OCI-LY7 (cell line): Measurements from ENCODE around the gene SSU72. TPM values are rescaled to one million over a fixed set of nuclear protein-coding genes. Genes with fewer than 3 reads are reported as not detected.
"Not testable (repeated sequence)": the region's sequence is repeated elsewhere in the genome, so short reads cannot be mapped to it uniquely, and the experiment has no call there.

Experiments
- BruUV-seq: library from RNA; stranded (reverse); fragments of 400-500 nt; replicated peaks from 2 replicates; lab custom pipeline; 2021; lab: Mats Ljungman, UMichigan
- CTCF ChIA-PET: fragments of 300-600 bp; sonication (Branson Sonifier 250); formaldehyde crosslinking; loops from one replicate; lab custom pipeline; 2022; ENCODE audit warnings: antibody characterized with exemption; ENCODE audit not compliant: unreplicated experiment; lab: Charles Lee
- POLR2A ChIA-PET: fragments of 300-600 bp; sonication (Branson Sonifier 250); formaldehyde crosslinking; loops from one replicate; lab custom pipeline; 2022; ENCODE audit warnings: antibody characterized with exemption; lab: Charles Lee
- DNase-seq: peaks from one replicate; pipeline ENCODE4 v3.0.0-alpha.2; 2015; ENCODE audit warnings: low spot score
- H2AFZ ChIP-seq: fragments of 200-600 bp; sonication (generic), shearing (Covaris generic); 2 replicates; pipeline ENCODE4 v1.6.1; 2014; ENCODE audit warnings: mild to moderate bottlenecking, antibody characterized with exemption, low read length, moderate library complexity
- H3K27ac ChIP-seq: fragments of 200-600 bp; sonication (generic); 2 replicates; pipeline ENCODE4 v1.5.1; 2014; ENCODE audit warnings: mixed run types, low read depth, mild to moderate bottlenecking, moderate library complexity, low read length, inconsistent platforms; ENCODE audit not compliant: poor library complexity, severe bottlenecking
- H3K36me3 ChIP-seq: fragments of 200-600 bp; sonication (generic); 2 replicates; pipeline ENCODE4 v1.6.1; 2014; ENCODE audit warnings: mild to moderate bottlenecking, antibody characterized with exemption, low read length, moderate library complexity, mixed read lengths; ENCODE audit not compliant: insufficient read depth
- H3K4me1 ChIP-seq: fragments of 200-600 bp; sonication (generic); 2 replicates; pipeline ENCODE4 v1.5.1; 2014; ENCODE audit warnings: mild to moderate bottlenecking, low read length; ENCODE audit not compliant: insufficient read depth, poor library complexity, severe bottlenecking
- H3K4me2 ChIP-seq: fragments of 200-600 bp; sonication (generic); 2 replicates; pipeline ENCODE4 v1.6.1; 2014; ENCODE audit warnings: mild to moderate bottlenecking, low read length
- H3K4me3 ChIP-seq: fragments of 200-600 bp; sonication (generic); 2 replicates; pipeline ENCODE4 v1.5.1; 2014; ENCODE audit warnings: mild to moderate bottlenecking, low read depth, low read length; ENCODE audit not compliant: poor library complexity, severe bottlenecking
- H3K79me2 ChIP-seq: fragments of 200-600 bp; sonication (generic); 2 replicates; pipeline ENCODE4 v1.6.1; 2016; ENCODE audit warnings: low read depth, mild to moderate bottlenecking, low read length, moderate library complexity, mixed read lengths; ENCODE audit not compliant: insufficient read depth
- H3K9me2 ChIP-seq: fragments of 200-600 bp; sonication (generic); 2 replicates; pipeline ENCODE4 v1.6.1; 2016; ENCODE audit warnings: mild to moderate bottlenecking, low read length, mixed read lengths; ENCODE audit not compliant: insufficient read depth
- H3K9me3 ChIP-seq: fragments of 200-600 bp; sonication (generic); 2 replicates; pipeline ENCODE4 v1.6.1; 2014; ENCODE audit warnings: mild to moderate bottlenecking, mixed run types, low read length, mixed read lengths
- H4K20me1 ChIP-seq: fragments of 200-600 bp; sonication (generic); 2 replicates; pipeline ENCODE4 v1.6.1; 2014; ENCODE audit warnings: mild to moderate bottlenecking, antibody characterized with exemption, low read length, moderate library complexity, mixed read lengths; ENCODE audit not compliant: insufficient read depth
- CTCF ChIP-seq: fragments of 200-600 bp; sonication (generic); conservative IDR thresholded peaks from 2 replicates; pipeline ENCODE4 v1.5.1; 2014; ENCODE audit warnings: mild to moderate bottlenecking, antibody characterized with exemption, low read length, moderate library complexity, mixed read lengths
- EZH2phosphoT487 ChIP-seq: fragments of 200-600 bp; sonication (generic); IDR thresholded peaks from 2 replicates; pipeline ENCODE4 v1.6.1; 2018; ENCODE audit warnings: low read depth, borderline replicate concordance, mild to moderate bottlenecking, mixed run types, antibody characterized with exemption, low read length, moderate library complexity, mixed read lengths
- intact Hi-C: fragments of 100-400 bp; cut with micrococcal nuclease; formaldehyde crosslinking; loops from one replicate; pipeline ENCODE4 v1.10.0; 2022; ENCODE audit not compliant: unreplicated experiment
- total RNA-seq, 2 experiments: library from RNA; depleted of rRNA in 1 of 2; stranded (reverse); fragments of >200 nt in 1 of 2; shearing (Covaris generic) in 1 of 2; gene quantifications; 2 replicates each; pipeline ENCODE4 v1.2.3, GENCODE V29; 2014 to 2022

SSU72 gene
- total RNA-seq, 2 experiments from 2014 or later, result 97.7 to 149 TPM

- TF ChIP-seq CTCF (no peak), EZH2phosphoT487 (no peak)
Observed at GRCh38 chr1:1534401-1535154, 40.1 kb downstream of the SSU72 start.

GRCh38 chr1:1533894-1534291 lies 40.8 kb downstream of the SSU72 start:
- H3K9me2 ChIP-seq, H2AFZ ChIP-seq, CTCF ChIA-PET, BruUV-seq, H3K4me1 ChIP-seq, H3K4me3 ChIP-seq, H4K20me1 ChIP-seq, POLR2A ChIA-PET, H3K4me2 ChIP-seq, DNase-seq, H3K9me3 ChIP-seq, H3K79me2 ChIP-seq, intact Hi-C loops, H3K27ac ChIP-seq: not testable (repeated sequence)
- H3K36me3 ChIP-seq, result peaks cover 41% of the 10 kb centered on the region

More at GRCh38 chr1:1534401-1535154, 40.1 kb downstream of the SSU72 start:
- H3K9me2 ChIP-seq, result no peaks in the 10 kb centered on the region
- no peak for DNase-seq
- intact Hi-C loops, result no loop called here
- no TSS peak for BruUV-seq
- H3K27ac ChIP-seq, result no peak overlapping the region
- no peaks in the 10 kb centered on the region for H3K4me1 ChIP-seq
- CTCF ChIA-PET, result no interaction called here
- H2AFZ ChIP-seq, result no peak overlapping the region
- H3K4me2 ChIP-seq, result no peak overlapping the region
- no peak overlapping the region for H3K4me3 ChIP-seq
- no peaks in the 10 kb centered on the region for H3K79me2 ChIP-seq
- 0 out of 2 replicates have a peak, but pooled peaks cover 4% of the 10 kb centered on the region for H3K9me3 ChIP-seq
- H4K20me1 ChIP-seq, result no peaks in the 10 kb centered on the region
- POLR2A ChIA-PET, result no interaction called here
- H3K36me3 ChIP-seq, result peaks cover 35% of the 10 kb centered on the region

- H3K4me3 ChIP-seq, H2AFZ ChIP-seq, H4K20me1 ChIP-seq, H3K4me2 ChIP-seq, CTCF ChIA-PET, DNase-seq, H3K27ac ChIP-seq, H3K4me1 ChIP-seq, POLR2A ChIA-PET, H3K9me3 ChIP-seq, H3K9me2 ChIP-seq, BruUV-seq, intact Hi-C loops, H3K79me2 ChIP-seq: not testable (repeated sequence)
- peaks cover 47% of the 10 kb centered on the region for H3K36me3 ChIP-seq
Observed at GRCh38 chr1:1533176-1533893, 41.3 kb downstream of the SSU72 start.
